ENCODE data around the gene CLEC17A. TPM values are rescaled to one million over a fixed set of nuclear protein-coding genes. Genes with fewer than 3 reads are reported as not detected.

The CLEC17A gene
- total and polyA plus RNA-seq, 2 of the 8 experiments (the other 6 are each of a cell fraction or from before 2014, with no cell fraction given): not detected

- TF ChIP-seq CHD7 (IDR thresholded peaks at IDR 0.05; ENCODE audit: insufficient replicate concordance, low read length): no peak
These were observed 15.8 kb upstream of the CLEC17A start (continued) for GRCh38 chr19:14567079-14567478.
